ENCODE results near the gene COLQ. TPM values are rescaled to one million over a fixed set of nuclear protein-coding genes. Genes with fewer than 3 reads are reported as not detected.

COLQ gene
- polyA plus RNA-seq, 1 donor (not counting 4 experiments of a cell fraction or from before 2014, with no cell fraction given): 0.35 TPM

DNA sequence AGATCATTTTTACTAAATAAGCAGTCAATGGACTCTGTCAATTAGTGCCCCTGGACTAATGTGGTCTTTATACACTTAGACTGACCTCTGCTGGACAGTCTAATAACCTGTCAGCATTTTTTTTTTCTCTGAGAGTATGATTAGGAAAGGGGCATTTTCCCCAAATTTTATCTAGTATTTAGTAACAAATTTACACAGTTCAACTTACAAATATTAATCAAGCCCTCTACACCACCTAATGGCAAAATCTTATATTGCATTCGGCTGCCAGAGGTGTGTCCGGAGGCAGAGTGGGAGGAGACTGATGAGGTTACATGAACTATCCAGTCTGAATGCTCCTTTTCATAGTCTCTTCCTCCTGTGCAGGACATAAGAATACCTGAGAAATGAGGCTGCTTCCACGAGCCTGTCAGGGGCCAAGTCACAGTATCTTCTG is 36.0 kb upstream of the COLQ start:
- DNase-seq (ENCODE audit: low read depth, low spot score) (peak; percentile 78), FAIRE-seq (peak; percentile 98)
- dilution Hi-C loops (cut with MboI; ENCODE audit: extremely low pct_ligation_motif_present, low sequenced_read_pairs): no loop called here
- H3K27ac ChIP-seq (ENCODE audit: control insufficient read depth, insufficient read depth, low read length): no peak overlapping the region
- H3K79me2 ChIP-seq (ENCODE audit: control insufficient read depth, insufficient read depth, low read length): no peaks in the 10 kb centered on the region
- H3K9me1 ChIP-seq (ENCODE audit: control insufficient read depth, extremely low read depth, insufficient read depth, low read length): no peaks in the 10 kb centered on the region
- no peak overlapping the region for H3K9ac ChIP-seq (ENCODE audit: control insufficient read depth, extremely low read depth, insufficient read depth, low read length)
- peak overlapping the region; percentile 85 for H2AFZ ChIP-seq (ENCODE audit: control insufficient read depth, low read length)
- H3K4me3 ChIP-seq (ENCODE audit: control insufficient read depth in 2 of 3, extremely low read depth in 1 of 3, insufficient read depth in 2 of 3, low read depth in 1 of 3, low read length in 3 of 3): no peak overlapping the region
- peaks cover 4% of the 10 kb centered on the region for H3K4me1 ChIP-seq (ENCODE audit: control insufficient read depth, extremely low read depth, insufficient read depth, low read length)
- TF ChIP-seq EZH2 (IDR thresholded peaks at IDR 0.05; ENCODE audit: low read length): no peak
- TF ChIP-seq, protein P1, sequence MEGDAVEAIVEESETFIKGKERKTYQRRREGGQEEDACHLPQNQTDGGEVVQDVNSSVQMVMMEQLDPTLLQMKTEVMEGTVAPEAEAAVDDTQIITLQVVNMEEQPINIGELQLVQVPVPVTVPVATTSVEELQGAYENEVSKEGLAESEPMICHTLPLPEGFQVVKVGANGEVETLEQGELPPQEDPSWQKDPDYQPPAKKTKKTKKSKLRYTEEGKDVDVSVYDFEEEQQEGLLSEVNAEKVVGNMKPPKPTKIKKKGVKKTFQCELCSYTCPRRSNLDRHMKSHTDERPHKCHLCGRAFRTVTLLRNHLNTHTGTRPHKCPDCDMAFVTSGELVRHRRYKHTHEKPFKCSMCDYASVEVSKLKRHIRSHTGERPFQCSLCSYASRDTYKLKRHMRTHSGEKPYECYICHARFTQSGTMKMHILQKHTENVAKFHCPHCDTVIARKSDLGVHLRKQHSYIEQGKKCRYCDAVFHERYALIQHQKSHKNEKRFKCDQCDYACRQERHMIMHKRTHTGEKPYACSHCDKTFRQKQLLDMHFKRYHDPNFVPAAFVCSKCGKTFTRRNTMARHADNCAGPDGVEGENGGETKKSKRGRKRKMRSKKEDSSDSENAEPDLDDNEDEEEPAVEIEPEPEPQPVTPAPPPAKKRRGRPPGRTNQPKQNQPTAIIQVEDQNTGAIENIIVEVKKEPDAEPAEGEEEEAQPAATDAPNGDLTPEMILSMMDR (optimal IDR thresholded peaks at IDR 0.05 in 1 of 3, IDR thresholded peaks at IDR 0.05 in 1 of 3, conservative IDR thresholded peaks at IDR 0.05 in 1 of 3; ENCODE audit: extremely low read depth in 1 of 3, insufficient read depth in 2 of 3, low read length in 3 of 3): peak; percentile 47 to 66 (median 63)
- no peaks in the 10 kb centered on the region for H3K27me3 ChIP-seq (ENCODE audit: control insufficient read depth, extremely low read depth, insufficient read depth, low read length)
- H3K4me2 ChIP-seq (ENCODE audit: control insufficient read depth, extremely low read depth, insufficient read depth, low read depth, low read length): peak overlapping the region; percentile 41
- H3K36me3 ChIP-seq (ENCODE audit: control insufficient read depth in 2 of 2, extremely low read depth in 1 of 2, insufficient read depth in 2 of 2, low read length in 2 of 2): peaks cover 0 to 4% of the 10 kb centered on the region in 2 experiments
- H4K20me1 ChIP-seq (ENCODE audit: control insufficient read depth, extremely low read depth, insufficient read depth, low read length): no peaks in the 10 kb centered on the region
- no peaks in the 10 kb centered on the region for H3K9me3 ChIP-seq (ENCODE audit: control insufficient read depth, low read depth, low read length)

DNA sequence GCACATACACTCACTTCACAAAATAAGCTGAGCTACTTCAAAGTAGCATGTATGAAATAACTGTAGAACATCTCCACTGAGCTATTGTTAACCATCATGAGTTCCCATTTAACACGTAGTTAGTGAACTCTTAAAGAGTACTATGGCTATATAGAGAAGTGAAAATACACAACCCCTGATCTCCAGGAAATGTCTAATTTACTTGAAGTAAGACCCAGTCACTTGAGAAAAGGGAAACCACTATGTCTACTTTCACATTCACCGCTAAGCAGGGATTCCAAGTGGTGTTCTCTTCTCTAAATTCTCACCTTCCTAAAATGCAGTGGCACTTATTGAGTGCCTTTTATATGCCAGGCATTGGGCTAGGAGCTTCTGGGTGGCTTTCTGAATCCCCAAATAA is 35.0 kb upstream of the COLQ start:
- Histone ChIP-seq H3K9me3 (ENCODE audit: control insufficient read depth, low read depth, low read length) (no peaks in the 10 kb centered on the region), H3K27ac (ENCODE audit: control insufficient read depth, insufficient read depth, low read length) (no peak overlapping the region), H3K4me3 (ENCODE audit: control insufficient read depth in 2 of 3, extremely low read depth in 1 of 3, insufficient read depth in 2 of 3, low read depth in 1 of 3, low read length in 3 of 3) (no peak overlapping the region), H2AFZ (ENCODE audit: control insufficient read depth, low read length) (no peak overlapping the region), H3K4me1 (ENCODE audit: control insufficient read depth, extremely low read depth, insufficient read depth, low read length) (peaks cover 4% of the 10 kb centered on the region), H3K9ac (ENCODE audit: control insufficient read depth, extremely low read depth, insufficient read depth, low read length) (no peak overlapping the region), H3K79me2 (ENCODE audit: control insufficient read depth, insufficient read depth, low read length) (no peaks in the 10 kb centered on the region), H3K36me3 (ENCODE audit: control insufficient read depth in 2 of 2, extremely low read depth in 1 of 2, insufficient read depth in 2 of 2, low read length in 2 of 2) (peaks cover 0 to 6% of the 10 kb centered on the region in 2 experiments), H3K27me3 (ENCODE audit: control insufficient read depth, extremely low read depth, insufficient read depth, low read length) (no peaks in the 10 kb centered on the region), H3K9me1 (ENCODE audit: control insufficient read depth, extremely low read depth, insufficient read depth, low read length) (no peaks in the 10 kb centered on the region), H3K4me2 (ENCODE audit: control insufficient read depth, extremely low read depth, insufficient read depth, low read depth, low read length) (no peak overlapping the region), H4K20me1 (ENCODE audit: control insufficient read depth, extremely low read depth, insufficient read depth, low read length) (no peaks in the 10 kb centered on the region)
- FAIRE-seq: no peak
- dilution Hi-C loops (cut with MboI; ENCODE audit: extremely low pct_ligation_motif_present, low sequenced_read_pairs): no loop called here
- no peak for DNase-seq (ENCODE audit: low read depth, low spot score)
- TF ChIP-seq, protein P1 (optimal IDR thresholded peaks at IDR 0.05 in 1 of 3, IDR thresholded peaks at IDR 0.05 in 1 of 3, conservative IDR thresholded peaks at IDR 0.05 in 1 of 3; ENCODE audit: extremely low read depth in 1 of 3, insufficient read depth in 2 of 3, low read length in 3 of 3): no peak
- no peak for TF ChIP-seq EZH2 (IDR thresholded peaks at IDR 0.05; ENCODE audit: low read length)

Measured in keratinocyte (primary cell).